ENCODE data around the gene ZSCAN23.
"Not testable (repeated sequence)": the region's sequence is repeated elsewhere in the genome, so short reads cannot be mapped to it uniquely, and the experiment has no call there.

ZSCAN23 gene

DNA sequence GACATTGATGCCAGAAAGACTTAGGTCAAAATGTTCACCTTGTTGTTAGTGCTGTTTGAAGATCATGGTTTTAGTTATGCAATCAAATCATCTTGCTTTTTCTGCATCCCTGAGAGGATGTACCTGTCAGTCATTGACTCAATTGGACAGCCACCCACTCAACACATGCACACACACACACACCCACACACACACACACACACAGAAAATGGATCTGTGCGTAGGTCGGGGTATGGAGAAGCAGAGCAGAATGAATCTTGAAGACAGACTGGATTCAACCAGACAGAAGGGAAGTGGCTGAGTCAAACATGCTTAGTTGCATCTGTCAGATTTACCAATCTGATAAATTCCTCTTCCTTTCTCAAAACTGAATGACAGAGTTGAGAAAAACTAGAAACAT lies 19.1 kb upstream of the ZSCAN23 start:
- DNase-seq (ENCODE audit: low spot score): no peak
- in situ Hi-C loops (cut with MboI; ENCODE audit: low pct_unique_long_range_greater_than_20kb, low sequenced_read_pairs, unreplicated experiment): no loop called here
- TF ChIP-seq, protein P1, sequence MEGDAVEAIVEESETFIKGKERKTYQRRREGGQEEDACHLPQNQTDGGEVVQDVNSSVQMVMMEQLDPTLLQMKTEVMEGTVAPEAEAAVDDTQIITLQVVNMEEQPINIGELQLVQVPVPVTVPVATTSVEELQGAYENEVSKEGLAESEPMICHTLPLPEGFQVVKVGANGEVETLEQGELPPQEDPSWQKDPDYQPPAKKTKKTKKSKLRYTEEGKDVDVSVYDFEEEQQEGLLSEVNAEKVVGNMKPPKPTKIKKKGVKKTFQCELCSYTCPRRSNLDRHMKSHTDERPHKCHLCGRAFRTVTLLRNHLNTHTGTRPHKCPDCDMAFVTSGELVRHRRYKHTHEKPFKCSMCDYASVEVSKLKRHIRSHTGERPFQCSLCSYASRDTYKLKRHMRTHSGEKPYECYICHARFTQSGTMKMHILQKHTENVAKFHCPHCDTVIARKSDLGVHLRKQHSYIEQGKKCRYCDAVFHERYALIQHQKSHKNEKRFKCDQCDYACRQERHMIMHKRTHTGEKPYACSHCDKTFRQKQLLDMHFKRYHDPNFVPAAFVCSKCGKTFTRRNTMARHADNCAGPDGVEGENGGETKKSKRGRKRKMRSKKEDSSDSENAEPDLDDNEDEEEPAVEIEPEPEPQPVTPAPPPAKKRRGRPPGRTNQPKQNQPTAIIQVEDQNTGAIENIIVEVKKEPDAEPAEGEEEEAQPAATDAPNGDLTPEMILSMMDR (IDR thresholded peaks at IDR 0.05; ENCODE audit: extremely low read depth, insufficient read depth, missing control alignments): no peak

DNA sequence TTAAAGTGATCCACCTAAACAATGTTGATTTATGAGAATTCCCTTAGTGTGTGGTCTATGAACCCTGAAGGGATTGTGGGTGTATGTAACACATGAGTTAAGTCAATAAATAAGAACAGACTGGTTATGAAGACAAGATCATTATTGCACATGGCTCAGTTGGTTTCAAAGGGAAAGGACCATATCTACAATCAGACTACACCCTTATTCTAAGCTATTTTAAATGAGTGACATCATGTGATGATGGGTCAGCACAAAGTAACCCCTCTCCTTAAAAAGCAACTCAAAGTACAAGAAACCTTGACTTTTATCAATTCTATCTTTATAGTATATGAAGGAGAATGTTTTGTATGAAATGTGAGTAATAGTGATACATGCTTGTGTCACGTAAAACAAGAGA lies 15.3 kb upstream of the ZSCAN23 start:
- in situ Hi-C loops (cut with MboI; ENCODE audit: low pct_unique_long_range_greater_than_20kb, low sequenced_read_pairs, unreplicated experiment): no loop called here
- no peak for DNase-seq (ENCODE audit: low spot score)

DNA sequence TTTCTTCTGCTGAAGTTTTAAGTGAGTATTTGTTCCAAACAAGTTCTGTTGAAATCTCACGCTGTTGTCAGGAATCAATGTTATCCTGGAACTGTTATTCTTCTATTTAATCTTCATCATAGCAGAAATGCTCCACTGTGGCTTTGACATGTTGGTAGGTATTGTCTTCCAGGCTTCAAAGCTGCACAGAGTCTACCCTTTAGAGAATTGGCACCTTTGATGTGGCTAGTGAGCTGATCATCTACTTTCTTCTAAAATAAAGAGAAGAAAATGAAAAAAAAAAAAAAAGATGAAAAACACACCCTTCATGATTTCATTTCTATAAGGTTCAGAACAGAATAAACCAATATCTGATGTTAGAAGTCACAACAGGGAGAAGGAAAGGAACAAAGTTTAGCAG lies 5.8 kb upstream of the ZSCAN23 start:
- in situ Hi-C loops (cut with MboI; ENCODE audit: low pct_unique_long_range_greater_than_20kb, low sequenced_read_pairs, unreplicated experiment): no loop called here
- TF ChIP-seq, protein P1 (IDR thresholded peaks at IDR 0.05; ENCODE audit: extremely low read depth, insufficient read depth, missing control alignments): no peak
- no peak for DNase-seq (ENCODE audit: low spot score)

More for the DNA sequence above, 15.3 kb upstream of the ZSCAN23 start:
- TF ChIP-seq, protein P1 (IDR thresholded peaks at IDR 0.05; ENCODE audit: extremely low read depth, insufficient read depth, missing control alignments): no peak

DNA sequence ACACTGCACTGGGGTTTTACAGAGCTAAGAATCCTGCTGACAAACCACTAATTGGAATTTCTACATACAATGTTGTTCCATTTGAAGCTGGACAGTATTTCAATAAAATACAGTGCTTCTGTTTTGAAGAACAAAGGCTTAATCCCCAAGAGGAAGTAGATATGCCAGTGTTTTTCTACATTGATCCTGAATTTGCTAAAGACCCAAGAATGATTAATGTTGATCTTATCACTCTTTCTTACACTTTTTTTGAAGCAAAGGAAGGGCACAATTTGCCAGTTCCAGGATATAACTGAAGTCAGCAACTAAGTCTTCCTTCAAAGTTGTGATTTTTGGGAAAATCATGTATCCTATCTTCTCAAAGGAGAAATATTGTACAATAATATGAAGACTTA lies 4.2 kb upstream of the ZSCAN23 start:
- DNase-seq (ENCODE audit: low spot score); in situ Hi-C loops (cut with MboI; ENCODE audit: low pct_unique_long_range_greater_than_20kb, low sequenced_read_pairs, unreplicated experiment): not testable (repeated sequence)

DNA sequence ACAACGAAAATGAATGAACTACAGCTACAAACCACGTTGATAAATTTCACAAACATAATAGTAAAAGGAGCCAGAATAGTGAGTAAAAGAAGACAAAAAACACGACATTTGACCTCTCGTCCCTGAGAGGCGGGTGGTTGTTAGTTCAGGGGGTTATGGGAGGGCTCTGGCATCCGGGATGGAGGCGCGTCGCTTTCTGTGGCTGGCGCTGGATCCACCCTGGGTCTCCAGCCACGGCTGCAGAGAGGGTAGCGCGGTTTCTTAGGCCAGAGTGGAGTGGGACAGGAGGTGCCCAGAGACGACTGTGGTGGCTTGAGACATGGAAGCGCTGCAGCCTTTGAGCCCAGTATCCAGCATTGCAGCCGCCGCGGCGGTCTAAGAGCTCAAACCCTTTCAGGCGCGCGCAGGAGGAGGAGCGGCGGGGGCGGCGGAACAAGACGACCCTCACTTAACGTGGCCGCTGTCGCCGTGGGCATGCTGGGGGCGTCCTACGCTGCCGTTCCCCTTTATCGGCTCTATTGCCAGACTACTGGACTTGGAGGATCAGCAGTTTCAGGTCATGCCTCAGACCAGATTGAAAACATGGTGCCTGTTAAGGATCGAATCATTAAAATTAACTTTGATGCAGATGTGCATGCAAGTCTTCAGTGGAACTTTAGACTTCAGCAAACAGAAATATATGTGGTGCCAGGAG lies 3.7 kb upstream of the ZSCAN23 start:
- DNase-seq (ENCODE audit: low spot score): no peak
- TF ChIP-seq, protein P1 (IDR thresholded peaks at IDR 0.05; ENCODE audit: extremely low read depth, insufficient read depth, missing control alignments): no peak
- in situ Hi-C loops (cut with MboI; ENCODE audit: low pct_unique_long_range_greater_than_20kb, low sequenced_read_pairs, unreplicated experiment): no loop called here

DNA sequence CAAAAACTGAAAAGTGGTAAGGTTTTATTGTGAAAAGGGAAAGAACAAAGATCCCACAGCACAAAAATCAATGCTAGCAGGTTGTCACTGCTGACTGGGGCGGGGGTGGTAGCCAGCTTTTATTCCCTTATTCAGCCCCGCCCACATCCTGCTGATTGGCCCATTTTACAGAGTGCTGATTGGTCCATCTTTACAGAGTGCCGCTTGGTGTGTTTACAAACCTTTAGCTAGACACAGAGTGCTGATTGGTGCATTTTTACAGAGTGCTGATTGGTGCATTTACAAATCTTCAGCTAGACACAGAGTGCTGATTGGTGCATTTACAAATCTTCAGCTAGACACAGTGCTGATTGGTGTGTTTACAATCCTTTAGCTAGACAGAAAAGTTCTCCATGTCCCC lies 1.5 kb upstream of the ZSCAN23 start:
- in situ Hi-C loops (cut with MboI; ENCODE audit: low pct_unique_long_range_greater_than_20kb, low sequenced_read_pairs, unreplicated experiment): not testable (repeated sequence)

DNA sequence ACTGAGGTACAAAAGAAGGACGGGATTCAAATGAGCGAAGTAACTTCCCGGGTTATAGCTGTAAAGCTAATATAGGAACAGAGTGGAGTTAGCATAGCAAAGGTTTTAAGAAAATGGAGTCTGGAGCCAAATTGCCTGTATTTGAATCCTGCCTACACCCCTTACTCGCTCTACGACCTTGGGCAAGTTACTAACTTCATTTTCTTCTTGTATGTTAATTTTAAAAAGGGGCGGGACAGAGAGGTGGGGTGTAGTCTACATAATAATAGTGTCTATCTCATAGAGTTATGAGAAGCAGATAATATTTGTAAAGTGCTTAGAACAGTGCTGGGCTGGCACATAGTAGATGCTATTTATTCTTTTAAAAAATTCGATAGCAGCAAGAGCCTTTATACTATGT lies 705 bp downstream of the ZSCAN23 start:
- no peak for DNase-seq (ENCODE audit: low spot score)
- TF ChIP-seq, protein P1 (IDR thresholded peaks at IDR 0.05; ENCODE audit: extremely low read depth, insufficient read depth, missing control alignments): no peak
- in situ Hi-C loops (cut with MboI; ENCODE audit: low pct_unique_long_range_greater_than_20kb, low sequenced_read_pairs, unreplicated experiment): no loop called here

More for the DNA sequence above, 1.5 kb upstream of the ZSCAN23 start:
- not testable (repeated sequence) for DNase-seq (ENCODE audit: low spot score)

DNA sequence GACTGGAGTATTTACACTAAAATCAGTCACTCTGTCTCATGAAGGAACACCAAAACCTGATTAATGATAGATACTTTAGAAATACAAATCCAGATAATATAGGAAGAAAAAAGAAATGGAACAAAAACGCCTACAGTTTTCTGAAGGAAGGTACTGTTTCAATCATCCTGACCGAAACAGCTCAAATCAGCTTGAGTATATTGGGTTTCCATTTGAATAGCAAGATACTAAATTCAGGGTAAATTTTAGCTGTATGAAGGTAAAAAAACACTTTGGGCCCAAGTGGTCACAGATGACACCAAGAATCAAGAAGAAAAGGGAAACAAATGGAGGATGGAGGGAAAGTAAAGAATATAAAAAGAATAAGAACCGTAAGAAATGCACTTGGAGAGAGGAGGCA lies 6.9 kb downstream of the ZSCAN23 start:
- TF ChIP-seq, protein P1 (IDR thresholded peaks at IDR 0.05; ENCODE audit: extremely low read depth, insufficient read depth, missing control alignments): no peak
- in situ Hi-C loops (cut with MboI; ENCODE audit: low pct_unique_long_range_greater_than_20kb, low sequenced_read_pairs, unreplicated experiment): no loop called here
- DNase-seq (ENCODE audit: low spot score): no peak
